ENCODE data around the gene ZDHHC24.
"Not testable (repeated sequence)": the region's sequence is repeated elsewhere in the genome, so short reads cannot be mapped to it uniquely, and the experiment has no call there.

Gene ZDHHC24

DNA sequence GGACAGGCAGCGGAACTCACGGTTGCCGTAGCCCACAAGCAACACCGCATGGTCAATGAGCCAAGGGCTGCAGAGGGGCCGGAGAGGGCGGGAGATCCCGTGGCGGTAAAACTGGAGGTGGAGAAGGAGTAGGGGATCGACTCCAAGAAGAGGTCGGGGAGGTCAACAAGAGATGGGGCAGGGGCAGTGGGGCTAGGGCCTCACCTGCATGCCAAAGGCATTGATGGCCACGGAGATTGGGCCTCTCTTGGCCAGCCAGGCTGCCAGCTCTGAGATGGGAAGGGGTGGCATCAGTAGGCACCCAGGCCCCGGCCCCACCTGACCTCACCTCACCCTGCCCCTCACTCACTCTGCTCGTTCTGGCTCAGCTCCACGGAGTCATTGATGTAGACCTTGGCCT lies 18.7 kb upstream of the ZDHHC24 start:
- DNase-seq = no peak

DNA sequence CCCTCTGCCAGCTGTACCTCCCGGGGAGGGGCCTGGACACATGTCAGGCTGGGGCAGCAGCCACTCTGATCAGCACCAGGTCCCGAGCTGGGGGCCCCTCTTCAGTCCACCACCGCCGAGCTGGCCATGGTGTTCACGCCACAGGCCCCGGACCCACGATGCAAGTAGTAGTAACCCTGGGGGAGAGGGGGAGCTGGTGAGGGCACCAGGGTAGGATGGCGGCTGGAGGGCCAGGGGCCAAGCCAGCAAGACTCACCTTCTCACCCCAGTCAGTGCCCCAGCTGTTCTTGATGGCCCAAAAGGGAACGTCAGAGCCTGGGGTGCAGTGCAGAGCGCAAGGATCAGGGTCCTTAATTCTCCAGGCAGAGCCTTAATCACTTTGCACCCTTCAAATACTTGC lies 18.0 kb upstream of the ZDHHC24 start:
- no peak for DNase-seq

DNA sequence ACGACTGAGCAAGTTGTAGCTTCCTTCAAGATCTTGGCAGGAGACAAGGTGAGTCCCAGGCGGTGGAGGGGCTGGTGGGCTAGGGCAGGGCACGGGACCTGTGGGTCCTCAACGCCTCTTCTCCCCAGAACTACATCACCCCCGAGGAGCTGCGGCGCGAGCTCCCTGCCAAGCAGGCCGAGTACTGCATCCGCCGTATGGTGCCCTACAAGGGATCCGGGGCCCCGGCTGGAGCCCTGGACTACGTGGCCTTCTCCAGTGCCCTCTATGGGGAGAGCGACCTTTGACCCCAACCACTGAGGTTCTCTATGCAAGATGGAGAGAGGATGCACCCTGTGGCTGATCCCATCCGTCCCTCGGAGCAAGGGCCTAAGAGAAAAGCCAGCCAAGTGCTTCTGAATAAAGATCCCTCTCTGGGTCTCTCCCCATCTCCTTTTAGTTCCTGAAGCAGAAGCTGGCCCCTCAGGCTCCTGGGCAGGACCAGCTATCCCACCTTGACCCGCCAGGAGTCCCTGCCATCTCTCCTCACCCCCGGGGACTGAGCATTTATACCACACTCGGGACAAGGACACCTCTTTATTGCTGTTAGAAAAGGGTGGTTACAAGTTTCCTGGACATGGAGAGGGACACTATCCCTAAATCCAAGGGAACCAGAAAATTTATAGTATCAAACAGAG lies 17.2 kb upstream of the ZDHHC24 start:
- no peak for DNase-seq

DNA sequence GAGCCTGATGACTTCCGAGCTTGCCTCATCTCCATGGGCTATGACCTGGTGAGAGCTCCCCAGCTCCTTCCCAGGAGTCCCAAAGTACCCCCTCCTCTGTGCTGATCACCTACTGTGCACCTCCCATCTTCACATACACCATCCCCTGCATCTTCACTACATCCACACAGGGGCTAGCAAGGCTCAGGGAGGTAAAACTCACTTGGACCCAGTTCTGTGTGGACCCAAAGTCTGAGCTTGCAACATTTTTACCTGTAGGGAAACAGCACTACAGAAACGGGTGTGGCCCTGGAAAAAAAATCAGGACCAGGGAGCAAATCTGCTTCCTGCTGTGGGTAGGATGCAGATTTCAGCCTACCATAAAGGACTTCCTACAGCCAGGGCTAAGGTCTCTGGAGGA lies 16.4 kb upstream of the ZDHHC24 start:
- no peak for DNase-seq

DNA sequence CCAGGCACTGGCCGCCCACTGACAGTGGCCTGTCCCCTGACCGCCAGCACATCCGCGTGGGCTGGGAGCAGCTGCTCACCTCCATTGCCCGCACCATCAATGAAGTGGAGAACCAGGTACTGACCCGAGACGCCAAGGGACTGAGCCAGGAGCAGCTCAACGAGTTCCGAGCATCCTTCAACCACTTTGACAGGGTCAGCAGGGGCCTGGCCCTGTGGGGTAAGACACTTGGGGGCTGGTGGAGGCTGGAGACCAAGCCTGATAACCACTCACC lies 16.1 kb upstream of the ZDHHC24 start:
- DNase-seq = no peak

DNA sequence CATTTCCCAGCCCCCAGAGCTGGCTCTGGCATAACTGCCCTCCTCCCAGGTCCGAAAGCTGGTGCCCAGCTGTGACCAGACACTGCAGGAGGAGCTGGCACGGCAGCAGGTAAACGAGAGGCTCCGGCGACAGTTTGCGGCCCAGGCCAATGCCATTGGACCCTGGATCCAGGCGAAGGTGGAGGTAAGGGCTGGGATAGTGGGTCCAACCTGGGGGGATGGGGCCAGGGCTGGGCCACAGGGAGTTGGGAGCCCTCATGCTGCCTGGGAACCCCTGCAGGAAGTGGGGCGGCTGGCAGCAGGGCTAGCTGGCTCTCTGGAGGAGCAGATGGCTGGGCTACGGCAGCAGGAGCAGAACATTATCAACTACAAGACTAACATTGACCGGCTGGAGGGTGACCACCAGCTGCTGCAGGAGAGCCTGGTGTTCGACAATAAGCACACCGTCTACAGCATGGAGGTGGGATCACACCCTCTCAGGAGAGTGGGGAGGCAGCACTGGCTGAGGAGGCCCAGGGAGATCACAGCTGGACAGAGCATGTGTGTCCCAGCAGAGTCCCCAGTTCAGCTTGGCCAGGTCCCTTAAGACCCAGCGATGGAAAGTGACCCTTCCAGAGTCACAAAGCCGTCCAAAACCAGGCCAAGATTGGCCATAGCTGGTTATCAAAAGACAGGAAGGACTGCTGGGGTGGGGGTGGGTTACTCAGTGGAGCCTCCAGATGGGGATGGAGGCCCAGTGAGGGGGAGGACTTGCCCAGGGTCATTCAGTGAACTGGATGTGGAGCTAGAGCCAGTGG lies 15.5 kb upstream of the ZDHHC24 start:
- DNase-seq = peak; percentile 37

DNA sequence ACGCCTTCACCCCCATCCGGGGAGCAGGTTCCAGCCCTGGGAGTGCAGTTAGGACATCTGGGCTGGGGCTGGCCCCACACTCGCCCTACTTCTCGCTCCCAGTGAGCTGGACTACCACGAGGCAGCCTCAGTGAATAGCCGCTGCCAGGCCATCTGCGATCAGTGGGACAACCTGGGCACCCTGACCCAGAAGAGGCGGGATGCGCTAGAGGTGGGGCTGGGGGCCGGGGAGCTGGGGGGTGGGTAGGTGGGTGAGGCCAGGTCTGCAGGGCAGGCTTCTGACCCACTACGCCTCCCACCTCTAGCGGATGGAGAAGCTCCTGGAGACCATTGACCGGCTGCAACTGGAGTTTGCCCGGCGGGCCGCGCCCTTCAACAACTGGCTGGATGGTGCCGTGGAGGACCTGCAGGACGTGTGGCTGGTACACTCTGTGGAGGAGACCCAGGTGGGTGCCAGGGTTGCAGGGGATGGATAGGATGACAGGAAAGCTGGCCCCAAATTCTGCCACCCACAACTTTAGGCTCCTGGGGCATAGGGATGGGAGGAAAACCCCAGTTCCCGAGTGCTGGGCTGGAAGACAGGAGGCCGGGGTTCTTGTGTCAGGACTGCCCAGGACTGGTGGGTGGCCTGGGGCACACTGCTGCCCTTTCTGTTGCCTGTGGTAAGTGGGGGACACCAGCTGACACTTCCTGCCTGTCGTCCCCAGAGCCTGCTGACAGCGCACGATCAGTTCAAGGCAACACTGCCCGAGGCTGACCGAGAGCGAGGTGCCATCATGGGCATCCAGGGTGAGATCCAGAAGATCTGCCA lies 14.2 kb upstream of the ZDHHC24 start:
- DNase-seq = no peak

DNA sequence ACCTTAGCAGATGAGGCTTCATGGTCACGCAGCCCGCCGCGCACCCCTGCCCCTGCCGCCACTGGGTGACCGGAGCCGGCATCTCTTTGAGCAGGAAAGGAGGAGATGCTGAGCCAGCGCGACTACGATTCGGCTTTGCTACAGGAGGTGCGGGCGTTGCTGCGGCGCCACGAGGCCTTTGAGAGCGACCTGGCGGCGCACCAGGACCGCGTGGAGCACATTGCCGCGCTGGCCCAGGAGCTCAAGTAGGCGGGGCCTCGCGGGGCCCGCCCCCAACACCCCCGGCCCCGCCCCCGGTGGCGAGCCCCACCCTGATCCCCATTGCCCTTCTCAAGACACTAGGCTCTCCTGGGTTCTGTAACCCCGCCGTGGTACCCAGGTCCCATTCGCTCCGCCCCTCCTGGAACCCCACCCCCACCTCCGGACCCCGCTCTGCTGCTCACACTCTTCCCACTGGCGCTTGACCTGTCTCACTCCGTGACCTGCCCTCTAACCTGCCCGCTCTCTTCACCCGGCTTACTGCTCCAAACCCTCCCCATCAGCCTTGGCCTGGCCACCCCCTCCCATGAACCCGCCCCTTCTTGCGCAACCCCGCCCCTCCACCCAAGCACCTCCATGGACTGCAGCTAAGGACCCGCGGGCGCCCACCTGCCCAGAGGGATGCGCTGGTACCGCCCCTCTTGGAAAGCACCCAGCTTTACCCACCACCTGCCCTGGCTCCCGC lies 13.5 kb upstream of the ZDHHC24 start:
- peak; percentile 53 for DNase-seq

DNA sequence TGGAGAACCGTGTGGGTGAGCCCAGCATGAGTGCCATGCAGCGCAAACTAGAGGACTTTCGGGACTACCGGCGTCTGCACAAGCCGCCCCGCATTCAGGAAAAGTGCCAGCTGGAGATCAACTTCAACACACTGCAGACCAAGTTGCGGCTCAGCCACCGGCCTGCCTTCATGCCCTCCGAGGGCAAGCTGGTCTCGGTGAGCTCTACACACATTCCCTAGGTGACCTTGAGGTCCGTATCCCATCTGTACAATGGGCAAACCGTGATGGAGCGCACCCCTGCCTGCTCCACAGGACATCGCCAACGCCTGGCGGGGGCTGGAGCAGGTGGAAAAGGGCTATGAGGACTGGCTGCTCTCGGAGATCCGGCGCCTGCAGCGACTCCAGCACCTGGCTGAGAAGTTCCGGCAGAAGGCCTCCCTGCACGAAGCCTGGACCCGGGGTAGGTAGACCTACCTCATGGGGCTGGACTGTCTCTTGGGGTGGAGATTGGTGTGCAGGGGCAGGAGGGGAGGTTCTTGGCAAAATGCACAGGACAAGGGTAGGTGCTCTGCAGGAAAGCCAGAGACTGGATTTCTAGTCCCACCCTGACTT lies 12.0 kb upstream of the ZDHHC24 start:
- DNase-seq = no peak

DNA sequence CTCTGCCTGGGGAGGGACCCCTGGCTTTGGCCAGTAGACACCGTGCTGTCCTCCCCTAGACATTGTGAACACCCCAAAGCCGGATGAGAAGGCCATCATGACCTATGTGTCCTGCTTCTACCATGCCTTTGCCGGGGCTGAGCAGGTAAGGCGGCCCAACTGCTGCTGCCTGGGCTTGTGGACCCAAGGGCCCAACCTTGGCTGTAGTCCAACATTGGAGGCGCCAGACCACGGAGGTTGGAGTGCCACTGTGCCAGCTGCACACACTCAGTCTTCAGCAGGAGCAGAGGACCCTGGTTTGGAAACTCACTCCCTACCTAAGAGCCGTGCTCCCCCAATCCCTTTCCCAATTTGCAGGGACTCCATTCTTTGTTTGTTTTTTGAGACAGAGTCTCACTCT lies 10.2 kb upstream of the ZDHHC24 start:
- DNase-seq = peak; percentile 66

DNA sequence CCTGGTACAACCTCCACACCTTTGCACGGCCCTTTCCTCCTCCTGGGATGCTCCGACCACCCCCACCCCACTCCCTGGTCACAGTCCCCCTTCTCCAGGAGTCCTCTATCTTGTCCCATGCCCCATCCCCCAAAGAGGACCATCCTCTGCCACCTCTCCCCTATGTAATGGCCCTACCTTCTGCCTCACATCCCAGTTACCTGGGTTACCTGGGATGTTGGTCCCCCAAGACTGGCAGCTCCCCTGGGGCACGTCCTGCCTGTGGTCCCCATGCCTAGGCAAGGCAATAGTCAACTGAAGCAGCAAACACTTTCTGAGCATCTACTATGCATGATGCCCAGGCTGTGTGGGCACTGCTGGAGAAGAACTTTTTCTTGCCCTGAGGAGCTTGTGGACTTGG lies 9.6 kb upstream of the ZDHHC24 start:
- DNase-seq = no peak

DNA sequence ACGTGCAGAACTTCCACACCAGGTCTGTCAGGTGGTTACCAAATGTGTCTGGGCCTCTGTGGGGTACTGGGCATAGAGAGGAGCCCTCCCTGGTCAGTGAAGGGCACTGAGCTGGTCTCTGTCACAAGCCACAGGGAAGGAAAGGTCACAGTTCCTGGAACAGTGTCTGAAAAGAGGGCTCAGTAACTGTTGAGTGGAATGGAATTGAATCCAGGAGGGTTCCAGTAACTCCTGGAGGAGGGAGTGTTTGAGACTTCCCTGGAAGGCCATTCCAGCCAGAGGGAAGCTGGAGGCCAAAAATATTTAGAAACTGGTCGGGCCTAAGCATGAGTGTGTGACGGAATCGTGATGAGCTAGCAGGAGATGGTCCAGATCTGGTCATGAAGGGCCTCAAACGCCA lies 8.8 kb upstream of the ZDHHC24 start:
- no peak for DNase-seq

DNA sequence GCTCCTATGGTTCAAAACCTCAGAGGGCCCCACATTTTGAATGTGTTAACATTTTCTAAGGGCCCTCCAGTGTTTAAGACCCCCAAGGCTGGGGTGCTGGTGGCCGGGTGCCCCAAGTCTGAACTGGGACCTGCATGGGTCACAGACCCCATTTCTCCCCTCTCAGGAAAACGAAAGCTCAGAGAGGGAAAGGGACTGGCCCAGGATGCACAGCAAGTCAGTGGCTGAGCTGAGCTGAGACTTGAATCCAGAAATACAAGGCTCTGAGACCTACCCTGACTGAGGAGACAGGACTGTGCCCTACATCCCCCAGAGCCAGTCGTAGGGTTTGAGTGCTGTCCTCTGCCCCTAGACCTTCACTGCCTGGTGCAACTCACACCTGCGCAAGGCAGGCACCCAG lies 5.0 kb upstream of the ZDHHC24 start:
- no peak for DNase-seq

DNA sequence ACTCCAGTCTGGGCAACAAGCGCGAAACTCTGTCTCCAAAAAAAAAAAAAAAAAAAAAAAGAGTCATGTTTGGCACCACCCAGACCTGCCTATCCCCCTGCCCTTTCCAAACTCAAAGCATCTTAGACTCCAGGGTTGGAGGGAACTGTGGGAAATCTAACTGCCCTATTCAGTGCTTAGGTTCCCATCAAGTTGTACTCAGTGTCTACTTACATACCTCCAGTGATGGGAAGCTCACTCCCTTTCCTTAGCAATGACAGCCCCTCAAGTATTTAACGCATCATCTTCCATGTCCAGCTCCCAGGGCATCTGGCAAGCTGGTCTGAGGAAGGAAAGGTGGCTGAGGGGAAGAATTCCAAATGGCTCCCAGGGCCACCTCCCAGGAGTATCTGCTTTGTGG lies 3.8 kb upstream of the ZDHHC24 start:
- no peak for DNase-seq

DNA sequence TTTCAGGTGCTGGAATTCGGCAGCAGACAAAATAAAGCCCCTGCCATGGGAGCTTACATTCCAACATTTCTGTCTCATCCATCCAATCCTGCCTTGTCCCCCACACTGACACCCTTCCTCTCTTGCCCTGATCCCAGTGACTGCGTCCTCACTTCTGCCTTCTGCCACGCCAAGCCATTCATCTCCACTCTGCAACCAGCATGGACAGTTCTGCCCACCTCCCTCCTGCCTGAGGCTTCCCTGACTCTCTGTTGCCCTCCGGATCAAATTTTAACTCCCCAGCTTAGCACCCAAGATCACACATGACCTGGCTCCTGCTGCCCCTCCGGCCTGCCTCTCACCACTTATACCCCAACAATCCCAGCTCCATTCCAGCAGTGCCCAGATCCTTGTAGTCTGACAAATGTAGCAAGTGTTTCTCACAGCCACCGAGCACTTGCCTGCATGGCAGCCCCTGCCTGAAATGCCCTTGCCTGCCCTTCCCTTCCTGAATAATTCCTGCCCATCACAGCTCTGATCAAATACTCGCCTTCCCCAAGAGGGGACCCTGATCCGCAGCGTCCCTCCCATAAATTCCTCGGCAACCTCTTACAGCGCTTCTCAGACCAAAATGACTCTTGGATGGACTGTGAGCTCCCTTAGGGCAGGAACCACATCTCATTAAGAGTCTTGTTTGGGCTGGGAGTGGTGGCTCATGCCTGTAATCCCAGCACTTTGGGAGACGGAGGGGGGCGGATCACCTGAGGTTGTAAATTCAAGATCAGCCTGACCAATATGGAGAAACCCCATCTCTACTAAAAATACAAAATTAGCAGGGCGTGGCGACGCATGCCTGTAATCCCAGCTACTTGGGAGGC lies 3.2 kb upstream of the ZDHHC24 start:
- no peak for DNase-seq

DNA sequence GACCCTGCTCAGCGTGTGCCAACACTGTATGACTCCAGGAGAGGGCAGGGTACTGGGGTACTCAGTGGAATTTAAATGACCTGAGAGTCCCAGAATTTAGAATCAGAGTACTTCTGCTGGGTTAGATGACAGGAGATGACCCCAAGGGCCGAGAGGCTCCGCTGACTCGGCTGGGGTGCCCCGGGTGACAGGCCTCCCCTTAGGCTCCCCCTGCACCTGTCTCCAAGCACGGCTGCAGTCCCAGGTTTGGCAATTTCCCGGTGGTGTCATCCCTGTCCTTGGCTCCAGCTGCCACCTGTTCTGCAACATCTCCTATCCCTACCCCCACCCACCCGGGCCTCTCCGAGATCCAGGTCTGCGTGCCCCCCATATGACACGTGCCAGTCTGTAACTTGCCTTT lies 2.2 kb upstream of the ZDHHC24 start:
- DNase-seq = peak; percentile 28

DNA sequence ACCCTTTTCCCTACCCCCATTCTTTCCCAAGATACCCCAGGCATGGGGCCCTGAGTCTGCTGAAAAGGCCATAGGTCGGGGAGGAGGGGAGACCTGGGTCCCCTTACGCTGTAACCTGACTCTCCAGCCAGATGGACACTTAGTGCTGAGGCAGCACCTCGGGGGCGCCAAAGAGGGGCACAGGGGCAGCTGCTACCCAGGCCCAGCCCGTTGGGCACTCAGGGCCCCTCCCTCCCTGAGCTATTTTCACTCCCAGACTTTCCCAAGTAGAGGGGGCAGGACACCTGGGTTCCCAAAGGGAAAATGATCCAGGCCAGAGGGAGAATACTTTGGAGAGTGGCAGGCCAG lies 1.8 kb upstream of the ZDHHC24 start:
- DNase-seq = no peak

DNA sequence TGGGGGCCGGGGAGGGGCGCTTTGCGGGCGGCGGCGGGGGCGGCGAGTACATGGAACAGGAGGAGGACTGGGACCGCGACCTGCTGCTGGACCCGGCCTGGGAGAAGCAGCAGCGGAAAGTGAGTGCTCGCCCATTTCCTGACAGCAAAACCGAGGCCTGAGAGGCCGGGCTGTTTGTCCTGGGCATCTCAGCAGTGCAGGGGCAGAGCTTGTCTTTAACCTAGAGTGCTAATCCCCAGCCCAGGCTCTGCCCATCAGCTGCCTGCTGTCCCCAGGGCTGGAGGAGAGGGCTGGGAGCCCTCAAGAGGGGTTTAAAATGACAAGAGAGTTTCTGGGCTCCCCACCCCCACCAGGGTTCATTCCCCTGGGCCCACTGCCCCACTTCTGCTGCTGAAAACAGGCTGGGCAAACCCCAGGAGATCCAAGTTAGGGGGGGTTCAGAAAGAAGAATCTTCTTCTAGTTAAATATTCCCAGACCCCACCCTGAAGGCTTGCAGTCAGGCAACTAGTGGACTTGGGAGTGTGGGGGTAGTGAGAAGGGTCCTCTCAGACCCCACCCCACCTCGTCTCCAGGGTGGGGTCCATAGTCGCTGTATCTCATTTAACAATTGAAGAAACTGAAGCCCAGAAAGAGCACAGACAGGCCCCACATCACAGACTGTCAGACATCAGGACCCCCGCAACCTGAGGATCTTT lies 1.3 kb upstream of the ZDHHC24 start:
- no peak for DNase-seq

DNA sequence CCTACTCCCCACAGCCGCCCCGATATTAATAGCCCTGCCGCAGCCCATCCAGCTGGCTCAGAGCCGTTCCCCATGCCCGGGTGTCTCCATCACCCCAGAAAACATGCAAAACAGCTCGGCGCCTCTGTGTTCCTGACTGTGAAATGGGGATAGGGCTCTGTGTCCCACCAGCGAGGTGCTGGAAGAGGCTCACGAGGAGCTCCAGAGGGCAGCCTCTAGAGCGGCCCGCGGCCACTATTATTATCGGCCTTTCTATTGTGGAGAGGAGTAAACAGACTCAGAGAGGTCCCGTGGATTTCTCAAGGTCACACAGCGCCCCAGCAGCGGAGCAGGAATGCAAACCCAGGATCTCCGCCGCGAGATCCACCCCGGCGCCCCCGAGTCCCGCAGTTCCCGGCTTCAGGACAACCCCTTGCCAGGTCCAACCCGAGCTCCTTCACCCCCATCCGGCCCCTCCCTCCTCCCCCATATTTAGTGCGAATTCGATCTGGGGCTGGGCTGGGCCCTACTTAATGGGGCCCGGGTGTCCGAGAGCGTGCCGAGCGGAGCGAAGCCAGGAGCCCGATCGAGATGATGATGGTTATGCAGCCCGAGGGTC lies 619 bp upstream of the ZDHHC24 start, which contains the start of gene ACTN3:
Gene ACTN3, plus strand, starts transcription at position 536 of the 598 bp plus-strand sequence. Its CDS starts 35 bp downstream, at position 571.
- no peak for DNase-seq

DNA sequence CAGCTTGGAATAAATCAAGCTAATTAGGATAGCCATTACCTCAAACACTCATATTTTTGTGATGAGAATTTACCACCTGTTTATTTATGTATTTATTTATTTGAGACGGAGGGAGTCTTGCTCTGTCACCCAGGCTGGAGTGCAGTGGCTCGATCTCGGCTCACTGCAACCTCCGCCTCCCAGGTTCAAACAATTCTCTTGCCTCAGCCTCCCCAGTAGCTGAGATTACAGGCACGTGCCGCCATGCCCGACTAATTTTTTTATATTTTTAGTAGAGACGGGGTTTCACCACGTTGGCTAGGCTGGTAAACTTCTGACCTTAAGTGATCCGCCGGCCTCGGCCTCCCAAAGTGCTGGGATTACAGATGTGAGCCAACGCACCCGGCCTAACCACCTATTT lies 896 bp downstream of the ZDHHC24 start:
- not testable (repeated sequence) for DNase-seq

Measured in NCI-H69 (cell line).